HFFc6 (cell line): ENCODE results near the gene LIN9. TPM values are rescaled to one million over a fixed set of nuclear protein-coding genes. Genes with fewer than 3 reads are reported as not detected.
"Not testable (repeated sequence)": the region's sequence is repeated elsewhere in the genome, so short reads cannot be mapped to it uniquely, and the experiment has no call there.

ENCODE experiments used
- DNase-seq: peaks from one replicate; pipeline ENCODE4 v3.0.0-alpha.2; 2018
- H3K27ac Mint-ChIP-seq: 2 replicates; pipeline ENCODE4 v1.8.0; 2020; ENCODE audit warnings: mild to moderate bottlenecking, mixed read lengths
- H3K27me3 Mint-ChIP-seq: 2 replicates; pipeline ENCODE4 v1.8.0; 2021; ENCODE audit warnings: mild to moderate bottlenecking, moderate library complexity, mixed read lengths; ENCODE audit not compliant: insufficient read depth
- H3K36me3 Mint-ChIP-seq: 2 replicates; pipeline ENCODE4 v1.8.0; 2021; ENCODE audit warnings: low read depth, mixed read lengths
- H3K4me1 Mint-ChIP-seq: 2 replicates; pipeline ENCODE4 v1.8.0; 2020; ENCODE audit warnings: low read depth, mixed read lengths
- H3K4me3 Mint-ChIP-seq: 2 replicates; pipeline ENCODE4 v1.8.0; 2020; ENCODE audit warnings: mild to moderate bottlenecking, moderate library complexity, mixed read lengths
- H3K9me3 Mint-ChIP-seq: 2 replicates; pipeline ENCODE4 v1.8.0; 2020; ENCODE audit warnings: mild to moderate bottlenecking, mixed read lengths
- CTCF ChIP-seq: fragments of 200-600 bp; sonication (generic); IDR thresholded peaks from 2 replicates; pipeline ENCODE4 v1.5.0; 2021; ENCODE audit warnings: antibody characterized with exemption, mild to moderate bottlenecking
- total RNA-seq, 6 experiments: library from RNA; stranded (reverse); fragmentation: NEBNext Ultra II Directional; extraction: Animal tissue kit (Norgen Biotek cat#: 25700); gene quantifications; 2 replicates in 1 of 6; 3 replicates in 5 of 6; pipeline ENCODE4 v1.2.3, GENCODE V29; 2021

LIN9 gene
- total RNA-seq, 6 experiments from 2014 or later, result 3.6 to 5.2 (median 4.5) TPM

DNA sequence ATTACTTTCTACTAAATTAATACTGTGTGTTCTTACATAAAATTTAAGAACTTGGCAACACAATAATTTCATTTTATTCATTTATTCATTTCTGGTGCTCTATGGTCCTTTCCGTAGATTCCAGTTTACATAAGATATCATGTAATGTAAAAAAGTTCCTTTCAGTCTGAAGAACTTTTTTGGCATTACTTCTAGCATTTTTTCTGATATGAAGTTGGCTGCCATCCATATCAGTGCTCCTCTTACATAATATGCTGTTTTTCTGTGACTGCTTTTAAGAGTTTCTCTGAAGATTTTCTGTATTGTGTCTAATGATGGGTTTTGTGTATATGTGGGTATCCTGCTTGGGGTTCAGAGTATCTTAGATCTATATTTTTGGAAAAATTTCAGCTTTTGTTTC, 34.8 kb downstream of the LIN9 start:
- Mint-ChIP-seq H3K4me1 (peaks cover 19% of the 10 kb centered on the region), H3K9me3 (no peaks in the 10 kb centered on the region), H3K27me3 (no peaks in the 10 kb centered on the region), H3K4me3 (no peak overlapping the region), H3K27ac (no peak overlapping the region), H3K36me3 (no peaks in the 10 kb centered on the region; the same call in 1 of the 2 replicates)
- TF ChIP-seq CTCF, result no peak
- DNase-seq, result no peak

GRCh38 chr1:226272233-226272902, 36.6 kb downstream of the LIN9 start:
- not testable (repeated sequence) for H3K27me3 Mint-ChIP-seq, H3K9me3 Mint-ChIP-seq
- peak overlapping the region; percentile 18; the same call in 1 of the 2 replicates for H3K27ac Mint-ChIP-seq

GRCh38 chr1:226268421-226269124, 40.4 kb downstream of the LIN9 start:
- TF ChIP-seq CTCF, result no peak
- Mint-ChIP-seq H3K9me3 (no peaks in the 10 kb centered on the region), H3K27me3 (no peaks in the 10 kb centered on the region), H3K4me1 (peaks cover 25% of the 10 kb centered on the region), H3K27ac (peak overlapping the region; percentile 23), H3K4me3 (no peak overlapping the region), H3K36me3 (no peaks in the 10 kb centered on the region; the same call in 1 of the 2 replicates)
- DNase-seq, result peak; percentile 80

More at GRCh38 chr1:226272233-226272902, 36.6 kb downstream of the LIN9 start:
- H3K4me1 Mint-ChIP-seq, result peaks cover 31% of the 10 kb centered on the region
- H3K4me3 Mint-ChIP-seq, DNase-seq, H3K36me3 Mint-ChIP-seq: not testable (repeated sequence)

DNA sequence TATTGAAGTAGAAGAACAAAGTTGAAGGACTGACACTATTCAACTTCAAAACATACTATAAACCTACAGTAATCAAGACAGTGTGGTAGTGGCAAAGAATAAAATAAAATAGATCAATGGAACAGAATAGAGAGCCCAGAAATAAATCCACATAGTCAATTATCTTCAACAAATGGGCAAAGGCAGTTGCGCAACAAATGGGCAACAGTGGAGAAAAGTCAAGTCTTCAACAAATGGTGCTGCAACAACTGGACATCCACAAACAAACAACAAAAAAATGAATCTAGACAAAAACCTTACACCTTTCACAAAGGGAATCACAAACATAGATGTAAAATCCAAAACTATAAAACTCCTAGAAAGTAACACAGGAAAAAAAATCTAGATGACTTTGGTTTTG, 47.1 kb downstream of the LIN9 start:
- Mint-ChIP-seq H3K4me1 (no peaks in the 10 kb centered on the region), H3K27me3 (no peaks in the 10 kb centered on the region), H3K36me3 (peaks cover 36% of the 10 kb centered on the region), H3K9me3 (peaks cover 13% of the 10 kb centered on the region), H3K27ac (no peak overlapping the region), H3K4me3 (no peak overlapping the region)
- no peak for DNase-seq
- TF ChIP-seq CTCF, result no peak

- Mint-ChIP-seq H3K9me3 (peaks cover 4% of the 10 kb centered on the region), H3K4me1 (no peaks in the 10 kb centered on the region), H3K36me3 (peaks cover 14% of the 10 kb centered on the region), H3K27ac (no peak overlapping the region), H3K4me3 (no peak overlapping the region), H3K27me3 (no peaks in the 10 kb centered on the region; the same call in 1 of the 2 replicates)
- TF ChIP-seq CTCF, result no peak
- DNase-seq, result no peak
These were observed 53.6 kb downstream of the LIN9 start for GRCh38 chr1:226255380-226255779.

- Mint-ChIP-seq H3K27ac (no peak overlapping the region), H3K36me3 (no peaks in the 10 kb centered on the region), H3K4me3 (no peak overlapping the region), H3K4me1 (no peaks in the 10 kb centered on the region), H3K9me3 (no peaks in the 10 kb centered on the region), H3K27me3 (no peaks in the 10 kb centered on the region; the same call in none of the 2 replicates)
- no peak for DNase-seq
- TF ChIP-seq CTCF, result no peak
These were observed 55.0 kb downstream of the LIN9 start for GRCh38 chr1:226253933-226254332.

DNA sequence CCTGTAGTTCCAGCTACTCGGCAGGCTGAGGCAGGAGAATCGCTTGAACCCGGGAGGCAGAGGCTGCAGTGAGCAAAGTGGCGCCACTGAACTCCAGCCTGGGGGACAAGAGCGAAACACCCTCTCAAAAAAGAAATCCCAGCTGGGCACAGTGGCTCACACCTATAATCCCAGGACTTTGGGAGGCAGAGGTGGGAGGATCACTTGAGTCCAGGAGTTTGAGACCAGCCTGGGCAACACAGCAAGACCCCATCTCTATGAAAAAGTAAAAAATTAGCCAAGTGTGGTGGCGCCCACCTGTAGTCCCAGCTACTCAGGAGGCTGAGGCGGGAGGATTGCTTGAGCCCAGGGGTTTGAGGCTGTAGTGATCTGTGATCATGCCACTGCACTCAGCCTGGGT, 56.1 kb downstream of the LIN9 start:
- H3K4me1 Mint-ChIP-seq, H3K4me3 Mint-ChIP-seq, H3K27ac Mint-ChIP-seq, H3K27me3 Mint-ChIP-seq, H3K36me3 Mint-ChIP-seq, DNase-seq, H3K9me3 Mint-ChIP-seq: not testable (repeated sequence)
